GM21447 (cell line): Measurements from ENCODE around the gene FLRT1.

Experiments
- ATAC-seq: cut with Tn5 transposase; IDR thresholded peaks from one replicate; pipeline ENCODE4 v1.9.1; 2021; ENCODE audit not compliant: unreplicated experiment

Gene FLRT1

GRCh38 chr11:64064374-64065140 lies 28.8 kb downstream of the FLRT1 start:
- ATAC-seq = no peak

GRCh38 chr11:64065141-64065465 lies 29.4 kb downstream of the FLRT1 start:
- no peak for ATAC-seq

- ATAC-seq = no peak
Observed at GRCh38 chr11:64065712-64066111, 30.0 kb downstream of the FLRT1 start.

DNA sequence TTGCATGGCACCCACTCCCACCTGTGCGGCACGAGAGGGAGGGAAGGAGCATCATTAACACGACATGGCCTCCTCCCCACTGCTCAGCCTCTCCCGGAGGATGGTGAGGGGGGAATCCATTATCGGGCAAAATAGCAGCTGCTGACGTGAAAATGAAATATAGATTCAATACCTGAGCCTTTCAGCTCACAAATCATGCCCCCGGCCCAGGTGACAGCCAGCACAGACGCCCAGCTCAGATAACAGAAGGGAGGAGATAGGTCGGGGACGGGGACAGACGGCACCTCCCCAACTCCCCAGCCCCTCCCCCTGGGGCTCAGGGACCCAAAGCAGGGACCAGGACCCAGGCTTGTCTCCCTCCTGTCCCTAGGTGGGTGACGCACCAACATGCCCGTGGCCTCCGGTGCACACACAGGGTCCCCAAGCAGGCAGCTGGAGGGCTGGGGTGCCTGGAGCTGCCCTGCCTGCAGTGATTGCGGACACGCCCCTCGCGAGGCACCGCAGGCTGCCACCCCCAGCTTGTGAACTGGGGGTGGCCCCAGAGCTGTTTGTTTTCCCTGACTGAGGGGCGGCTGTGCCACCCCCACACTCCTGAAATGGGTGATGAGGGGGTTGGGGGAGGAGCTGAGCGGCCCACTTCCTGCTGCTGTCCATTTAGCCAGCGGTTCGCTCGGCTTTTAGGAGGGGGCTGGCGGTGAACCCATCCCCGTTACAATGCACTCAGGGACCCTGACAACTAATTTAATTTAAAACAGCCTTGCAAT lies 31.7 kb downstream of the FLRT1 start:
- ATAC-seq = no peak

GRCh38 chr11:64068705-64069400 lies 33.1 kb downstream of the FLRT1 start:
- ATAC-seq = no peak

GRCh38 chr11:64069401-64070313 lies 33.9 kb downstream of the FLRT1 start:
- ATAC-seq = no peak

- ATAC-seq = no peak
Observed at GRCh38 chr11:64070314-64070681, 34.6 kb downstream of the FLRT1 start.

- no peak for ATAC-seq
Observed at GRCh38 chr11:64071849-64072248, 36.1 kb downstream of the FLRT1 start.

DNA sequence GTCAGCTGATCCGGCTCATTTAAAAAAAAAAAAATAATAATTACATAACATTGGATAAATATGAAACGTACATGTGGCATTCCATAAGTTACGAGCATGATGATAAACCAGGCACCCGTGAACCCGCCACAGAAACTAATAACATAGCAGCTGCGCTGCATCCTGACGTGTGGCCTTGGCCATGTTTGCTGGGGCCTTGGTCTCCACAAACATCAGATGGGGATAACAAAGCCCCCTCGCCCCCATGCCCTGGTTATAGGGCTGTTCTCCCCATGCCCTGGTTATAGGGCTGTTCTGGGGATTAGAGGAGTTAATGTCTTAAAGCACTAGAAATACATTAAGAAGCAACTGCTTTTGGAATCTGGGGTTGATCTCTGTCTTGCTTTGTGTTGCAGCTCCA lies 36.7 kb downstream of the FLRT1 start:
- no peak for ATAC-seq

GRCh38 chr11:64072871-64073270 lies 37.1 kb downstream of the FLRT1 start:
- no peak for ATAC-seq

DNA sequence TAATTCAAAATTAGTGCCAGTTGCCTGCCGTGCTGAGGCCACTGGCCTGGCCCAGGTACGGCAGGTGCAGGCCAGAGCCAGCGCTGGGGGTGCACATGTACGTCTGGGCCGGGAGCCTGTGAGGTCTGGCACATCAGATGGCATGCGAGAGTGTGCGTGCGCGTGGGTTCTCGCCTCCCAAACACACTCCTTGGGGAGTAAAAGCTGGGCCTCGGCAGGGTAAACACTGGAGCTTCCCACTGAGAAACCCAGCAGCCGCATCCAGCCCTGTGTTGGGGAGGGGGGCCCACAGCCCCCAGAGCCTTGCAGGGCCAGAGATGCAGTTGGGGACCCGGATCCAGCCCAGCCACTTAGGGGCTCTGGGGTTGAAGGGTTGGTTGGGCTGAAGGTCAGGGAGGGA lies 37.8 kb downstream of the FLRT1 start:
- ATAC-seq = no peak

GRCh38 chr11:64074239-64074638 lies 38.5 kb downstream of the FLRT1 start:
- ATAC-seq = no peak

- ATAC-seq = no peak
Observed at GRCh38 chr11:64076758-64077157, 41.0 kb downstream of the FLRT1 start.

DNA sequence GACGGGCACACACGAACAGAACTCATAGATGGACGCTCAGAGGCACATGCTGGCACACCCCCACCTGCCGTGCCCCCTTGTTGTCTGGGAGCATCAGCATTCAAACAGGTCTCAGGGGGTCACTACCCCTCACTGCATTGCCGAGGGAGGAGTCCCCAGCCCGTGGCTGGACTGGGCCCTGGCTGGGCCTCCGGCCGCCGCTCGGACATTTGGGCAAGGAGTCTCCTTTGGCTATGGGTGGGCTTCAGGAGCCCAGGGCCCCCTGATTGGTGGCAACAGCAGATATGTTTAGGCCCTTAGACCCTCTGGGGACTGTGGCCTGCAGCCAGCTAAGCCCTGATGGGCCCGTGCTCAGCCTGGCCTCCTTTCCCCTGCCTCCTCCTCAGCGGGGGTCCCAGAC lies 41.9 kb downstream of the FLRT1 start:
- ATAC-seq = no peak

GRCh38 chr11:64078284-64078683 lies 42.6 kb downstream of the FLRT1 start:
- ATAC-seq = no peak

DNA sequence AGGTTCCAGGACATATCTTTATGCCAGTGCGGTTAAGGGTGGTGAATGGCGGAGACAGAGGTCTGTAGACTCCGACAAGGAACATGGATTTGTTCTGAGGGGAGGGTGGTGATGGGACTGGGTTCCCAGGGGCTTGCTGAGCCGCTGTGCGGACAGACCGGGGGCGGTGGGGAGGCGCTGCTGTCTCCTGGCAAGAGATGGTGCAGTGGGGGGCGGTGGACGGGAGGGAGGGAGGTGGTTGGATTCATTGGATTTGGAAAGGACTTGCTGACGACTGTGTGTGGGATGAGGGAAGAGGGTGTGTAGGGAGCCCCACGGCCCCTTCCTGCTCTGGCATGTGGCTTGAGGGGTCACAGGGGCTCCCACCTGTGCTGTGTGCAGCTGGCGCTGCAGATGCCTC lies 43.2 kb downstream of the FLRT1 start:
- ATAC-seq = no peak

- ATAC-seq = no peak
Observed at GRCh38 chr11:64080390-64080789, 44.7 kb downstream of the FLRT1 start.

DNA sequence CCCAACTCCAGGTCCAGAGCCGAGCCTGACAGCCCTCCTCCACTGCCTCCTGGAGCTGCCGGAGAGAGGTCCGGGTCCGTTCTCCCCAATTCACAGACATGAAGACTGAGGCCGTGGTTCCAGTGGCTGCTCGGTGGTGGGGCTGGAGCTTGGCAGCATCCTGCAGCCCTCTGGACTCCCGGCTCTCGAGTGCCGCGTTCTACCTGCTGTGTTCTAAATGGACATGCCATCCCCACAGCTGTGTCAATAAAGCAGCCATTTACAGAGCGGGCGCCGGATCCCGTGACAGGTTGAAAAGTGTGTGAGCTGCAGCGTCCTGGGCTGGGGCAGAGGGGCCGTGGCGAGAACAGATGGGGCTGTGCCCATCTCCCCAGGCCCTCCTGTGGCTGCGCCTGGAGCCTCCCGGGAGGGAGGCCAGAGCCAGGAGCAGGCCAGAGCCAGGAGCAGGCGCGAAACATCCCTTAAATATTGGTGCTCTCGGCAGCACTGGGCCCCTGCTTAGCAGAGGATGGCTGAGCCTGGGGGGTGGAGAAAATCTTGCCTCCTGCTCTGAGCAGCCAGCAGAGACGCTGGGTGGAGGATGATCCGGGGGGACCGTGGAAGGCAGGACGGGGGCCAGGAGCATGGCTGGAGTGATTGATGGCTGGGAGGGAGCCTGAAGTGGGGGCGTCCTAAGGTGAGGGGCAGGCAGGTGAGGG lies 46.2 kb downstream of the FLRT1 start:
- no peak for ATAC-seq

GRCh38 chr11:64083398-64084080 lies 47.8 kb downstream of the FLRT1 start:
- no peak for ATAC-seq
